ENCODE results near the gene IRX4.
A peak's percentile ranks its signal among the peaks of the same experiment; 100 is the strongest.

Gene IRX4

GRCh38 chr5:1867815-1868143 is 14.9 kb downstream of the IRX4 start:
- H4K20me1 ChIP-seq (ENCODE audit: insufficient read depth, low read length) = no peaks in the 10 kb centered on the region; the same call in 1 of the 2 replicates
- no peak overlapping the region for H3K4me2 ChIP-seq (ENCODE audit: insufficient read depth, low read length)
- no peaks in the 10 kb centered on the region for H3K36me3 ChIP-seq (ENCODE audit: insufficient read depth, low read length)
- peaks cover 6% of the 10 kb centered on the region for H3K9me3 ChIP-seq (ENCODE audit: insufficient read depth, low read length, severe bottlenecking)
- no peak overlapping the region for H3K27ac ChIP-seq (ENCODE audit: low read length)
- H3K9ac ChIP-seq (ENCODE audit: low read depth, low read length) = no peak overlapping the region
- no peaks in the 10 kb centered on the region for H3K4me1 ChIP-seq (ENCODE audit: insufficient read depth, low read length)
- TF ChIP-seq CTCF (IDR thresholded peaks at IDR 0.05; ENCODE audit: borderline replicate concordance, extremely low read depth, low read length, poor library complexity, severe bottlenecking) = no peak
- TF ChIP-seq EZH2 (IDR thresholded peaks at IDR 0.05; ENCODE audit: borderline replicate concordance, low read depth, low read length, severe bottlenecking) = no peak
- H3K4me3 ChIP-seq (ENCODE audit: low read depth in 1 of 2, low read length in 2 of 2) = no peak overlapping the region
- H3K79me2 ChIP-seq (ENCODE audit: insufficient read depth, low read length) = no peaks in the 10 kb centered on the region
- DNase-seq (no peak), ATAC-seq (ENCODE audit: insufficient read depth, low read depth) (no peak)
- no peak overlapping the region for H2AFZ ChIP-seq (ENCODE audit: low read depth, low read length)
- H3K27me3 ChIP-seq (ENCODE audit: insufficient read depth, low read length, poor library complexity) = peaks cover 9% of the 10 kb centered on the region

- H3K9ac ChIP-seq (ENCODE audit: low read depth, low read length) = no peak overlapping the region
- ATAC-seq (ENCODE audit: insufficient read depth, low read depth) (peak; percentile 59; the same call in 2 of the 3 replicates), DNase-seq (peak; percentile 13)
- H3K27ac ChIP-seq (ENCODE audit: low read length) = no peak overlapping the region
- no peaks in the 10 kb centered on the region for H3K4me1 ChIP-seq (ENCODE audit: insufficient read depth, low read length)
- TF ChIP-seq EZH2 (IDR thresholded peaks at IDR 0.05; ENCODE audit: borderline replicate concordance, low read depth, low read length, severe bottlenecking) (no peak), CTCF (IDR thresholded peaks at IDR 0.05; ENCODE audit: borderline replicate concordance, extremely low read depth, low read length, poor library complexity, severe bottlenecking) (no peak)
- no peaks in the 10 kb centered on the region for H3K79me2 ChIP-seq (ENCODE audit: insufficient read depth, low read length)
- H3K27me3 ChIP-seq (ENCODE audit: insufficient read depth, low read length, poor library complexity) = peaks cover 9% of the 10 kb centered on the region
- no peak overlapping the region for H3K4me3 ChIP-seq (ENCODE audit: low read depth in 1 of 2, low read length in 2 of 2)
- no peak overlapping the region for H2AFZ ChIP-seq (ENCODE audit: low read depth, low read length)
- peaks cover 6% of the 10 kb centered on the region for H3K9me3 ChIP-seq (ENCODE audit: insufficient read depth, low read length, severe bottlenecking)
- no peak overlapping the region for H3K4me2 ChIP-seq (ENCODE audit: insufficient read depth, low read length)
- H3K36me3 ChIP-seq (ENCODE audit: insufficient read depth, low read length) = no peaks in the 10 kb centered on the region
- H4K20me1 ChIP-seq (ENCODE audit: insufficient read depth, low read length) = no peaks in the 10 kb centered on the region; the same call in 1 of the 2 replicates
Measured at GRCh38 chr5:1867114-1867814, 15.5 kb downstream of the IRX4 start.

GRCh38 chr5:1865948-1866347 is 16.8 kb downstream of the IRX4 start:
- H3K4me2 ChIP-seq (ENCODE audit: insufficient read depth, low read length) = no peak overlapping the region
- H3K9me3 ChIP-seq (ENCODE audit: insufficient read depth, low read length, severe bottlenecking) = peaks cover 6% of the 10 kb centered on the region
- H3K4me3 ChIP-seq (ENCODE audit: low read depth in 1 of 2, low read length in 2 of 2) = no peak overlapping the region
- no peaks in the 10 kb centered on the region; the same call in 1 of the 2 replicates for H4K20me1 ChIP-seq (ENCODE audit: insufficient read depth, low read length)
- ATAC-seq (ENCODE audit: insufficient read depth, low read depth) (no peak), DNase-seq (no peak)
- no peaks in the 10 kb centered on the region for H3K79me2 ChIP-seq (ENCODE audit: insufficient read depth, low read length)
- no peaks in the 10 kb centered on the region for H3K36me3 ChIP-seq (ENCODE audit: insufficient read depth, low read length)
- no peak for TF ChIP-seq CTCF (IDR thresholded peaks at IDR 0.05; ENCODE audit: borderline replicate concordance, extremely low read depth, low read length, poor library complexity, severe bottlenecking)
- TF ChIP-seq EZH2 (IDR thresholded peaks at IDR 0.05; ENCODE audit: borderline replicate concordance, low read depth, low read length, severe bottlenecking) = no peak
- H3K27ac ChIP-seq (ENCODE audit: low read length) = no peak overlapping the region
- H3K9ac ChIP-seq (ENCODE audit: low read depth, low read length) = no peak overlapping the region
- H2AFZ ChIP-seq (ENCODE audit: low read depth, low read length) = no peak overlapping the region
- peaks cover 9% of the 10 kb centered on the region for H3K27me3 ChIP-seq (ENCODE audit: insufficient read depth, low read length, poor library complexity)
- no peaks in the 10 kb centered on the region for H3K4me1 ChIP-seq (ENCODE audit: insufficient read depth, low read length)

Measured in DND-41 (cell line).